Ascending aorta (tissue), 2 donors: ENCODE data around the gene SEC14L6. TPM values are rescaled to one million over a fixed set of nuclear protein-coding genes. Genes with fewer than 3 reads are reported as not detected.

Source experiments
- DNase-seq, 2 donors: peaks; one replicate each; pipeline ENCODE4 v3.0.0-alpha.2; 2019; ENCODE audit warnings: low spot score in 2 of 2
- H3K27ac ChIP-seq, 2 donors: fragments of 200-600 bp; sonication (generic); one replicate each; pipeline ENCODE4 v1.5.1; 2016 to 2017; ENCODE audit warnings: mild to moderate bottlenecking in 1 of 2
- H3K27me3 ChIP-seq: fragments of 200-600 bp; sonication (generic); one replicate; pipeline ENCODE4 v1.5.1; 2017
- H3K36me3 ChIP-seq, 2 donors: fragments of 200-600 bp; sonication (generic); one replicate each; pipeline ENCODE4 v1.5.1; 2016
- H3K4me1 ChIP-seq, 2 donors: fragments of 200-600 bp; sonication (generic); one replicate each; pipeline ENCODE4 v1.5.1; 2016 to 2017; ENCODE audit warnings: mild to moderate bottlenecking in 1 of 2
- H3K4me3 ChIP-seq, 2 donors: fragments of 200-600 bp; sonication (generic); one replicate each; pipeline ENCODE4 v1.5.1; 2016 to 2017; ENCODE audit warnings: mild to moderate bottlenecking in 1 of 2
- H3K9me3 ChIP-seq, 2 donors: fragments of 200-600 bp; sonication (generic); one replicate each; pipeline ENCODE4 v1.5.1; 2016
- intact Hi-C: fragments of 100-400 bp; cut with DNase I; formaldehyde crosslinking; loops from one replicate; pipeline ENCODE4 v1.15.1; 2023
- total RNA-seq: library from RNA; depleted of rRNA; stranded (reverse); fragments of >200 nt; gene quantifications from one replicate; pipeline ENCODE4 v1.1.0, GENCODE V29; 2016
- TF ChIP-seq, protein P1 (sequence below), 3 experiments: fragments of 200-600 bp in 2 of 3; fragments of 450-650 bp in 1 of 3; sonication (generic) in 2 of 3; IDR thresholded peaks; one replicate each; pipeline ENCODE4 v1.5.1; 2016 to 2019; ENCODE audit warnings: antibody characterized with exemption in 3 of 3, mild to moderate bottlenecking in 1 of 3, moderate library complexity in 1 of 3

Gene SEC14L6
- total RNA-seq, 1 donor from 2014 or later, result not detected

DNA sequence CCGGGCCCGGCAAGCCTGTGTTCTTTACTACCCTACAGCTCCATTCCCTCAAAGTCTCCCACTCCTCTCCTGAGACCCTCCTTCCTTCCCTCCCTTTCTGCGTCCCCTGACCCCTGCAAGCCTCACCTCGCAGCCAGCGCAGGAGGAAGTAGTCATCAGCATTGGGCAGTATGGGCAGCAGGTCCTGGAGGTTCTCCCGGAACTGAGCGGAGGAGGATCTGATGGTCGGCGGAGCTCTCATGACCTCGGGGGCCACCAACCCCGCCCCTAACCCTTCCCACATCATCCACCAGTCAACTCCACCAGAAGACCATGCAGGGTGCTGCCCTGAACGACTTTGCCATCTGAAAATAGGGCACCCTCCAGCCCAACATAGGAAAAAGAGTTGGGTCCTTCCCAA is 43.0 kb downstream of the SEC14L6 start:
- Histone ChIP-seq H3K27me3 (no peaks in the 10 kb centered on the region), H3K36me3 (no peaks in the 10 kb centered on the region), H3K9me3 (no peaks in the 10 kb centered on the region), H3K4me1 (no peaks in the 10 kb centered on the region), H3K27ac (no peak overlapping the region), H3K4me3 (no peak overlapping the region)
- TF ChIP-seq, protein P1, sequence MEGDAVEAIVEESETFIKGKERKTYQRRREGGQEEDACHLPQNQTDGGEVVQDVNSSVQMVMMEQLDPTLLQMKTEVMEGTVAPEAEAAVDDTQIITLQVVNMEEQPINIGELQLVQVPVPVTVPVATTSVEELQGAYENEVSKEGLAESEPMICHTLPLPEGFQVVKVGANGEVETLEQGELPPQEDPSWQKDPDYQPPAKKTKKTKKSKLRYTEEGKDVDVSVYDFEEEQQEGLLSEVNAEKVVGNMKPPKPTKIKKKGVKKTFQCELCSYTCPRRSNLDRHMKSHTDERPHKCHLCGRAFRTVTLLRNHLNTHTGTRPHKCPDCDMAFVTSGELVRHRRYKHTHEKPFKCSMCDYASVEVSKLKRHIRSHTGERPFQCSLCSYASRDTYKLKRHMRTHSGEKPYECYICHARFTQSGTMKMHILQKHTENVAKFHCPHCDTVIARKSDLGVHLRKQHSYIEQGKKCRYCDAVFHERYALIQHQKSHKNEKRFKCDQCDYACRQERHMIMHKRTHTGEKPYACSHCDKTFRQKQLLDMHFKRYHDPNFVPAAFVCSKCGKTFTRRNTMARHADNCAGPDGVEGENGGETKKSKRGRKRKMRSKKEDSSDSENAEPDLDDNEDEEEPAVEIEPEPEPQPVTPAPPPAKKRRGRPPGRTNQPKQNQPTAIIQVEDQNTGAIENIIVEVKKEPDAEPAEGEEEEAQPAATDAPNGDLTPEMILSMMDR (IDR thresholded peaks at IDR 0.05), result no peak
- intact Hi-C loops, result no loop called here
- no peak for DNase-seq

- TF ChIP-seq, protein P1 (IDR thresholded peaks at IDR 0.05), result no peak
- H3K27ac ChIP-seq, result no peak overlapping the region
- H3K36me3 ChIP-seq, result no peaks in the 10 kb centered on the region
- H3K9me3 ChIP-seq, result no peaks in the 10 kb centered on the region
- no peak for DNase-seq
- H3K27me3 ChIP-seq, result no peaks in the 10 kb centered on the region
- no peak overlapping the region for H3K4me3 ChIP-seq
- intact Hi-C loops, result no loop called here
- H3K4me1 ChIP-seq, result no peaks in the 10 kb centered on the region
These were observed 43.6 kb downstream of the SEC14L6 start for GRCh38 chr22:30502911-30503310.

GRCh38 chr22:30502153-30502552 is 44.4 kb downstream of the SEC14L6 start:
- H3K4me1 ChIP-seq, result no peaks in the 10 kb centered on the region
- H3K27ac ChIP-seq, result no peak overlapping the region
- H3K9me3 ChIP-seq, result no peaks in the 10 kb centered on the region
- H3K27me3 ChIP-seq, result no peaks in the 10 kb centered on the region
- H3K36me3 ChIP-seq, result no peaks in the 10 kb centered on the region
- DNase-seq, result no peak
- intact Hi-C loops, result no loop called here
- TF ChIP-seq, protein P1 (IDR thresholded peaks at IDR 0.05), result no peak
- H3K4me3 ChIP-seq, result no peak overlapping the region

DNA sequence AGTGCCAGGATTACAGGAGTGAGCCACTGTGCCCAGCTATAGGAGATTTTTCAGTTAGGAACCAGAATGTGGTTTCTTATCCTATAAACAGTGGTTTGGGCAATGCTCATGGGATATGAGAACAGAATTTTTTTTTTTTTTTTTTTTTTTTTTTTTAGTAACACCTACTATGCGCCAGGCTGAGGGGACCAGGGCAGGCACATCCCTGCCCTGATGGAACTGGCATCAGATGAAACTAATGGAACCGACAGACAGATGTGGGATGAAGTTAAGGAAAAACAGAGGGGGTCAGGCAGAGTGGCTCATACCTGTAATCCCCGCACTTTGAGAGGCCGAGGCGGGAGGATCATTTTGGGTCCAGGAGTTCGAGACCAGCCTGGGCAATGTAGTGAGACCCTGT is 45.9 kb downstream of the SEC14L6 start:
- H3K27ac ChIP-seq, result no peak overlapping the region
- H3K27me3 ChIP-seq, result no peaks in the 10 kb centered on the region
- no peaks in the 10 kb centered on the region for H3K4me1 ChIP-seq
- DNase-seq, result no peak
- intact Hi-C loops, result no loop called here
- H3K36me3 ChIP-seq, result no peaks in the 10 kb centered on the region
- no peak overlapping the region for H3K4me3 ChIP-seq
- no peaks in the 10 kb centered on the region for H3K9me3 ChIP-seq
- TF ChIP-seq, protein P1 (IDR thresholded peaks at IDR 0.05), result no peak

DNA sequence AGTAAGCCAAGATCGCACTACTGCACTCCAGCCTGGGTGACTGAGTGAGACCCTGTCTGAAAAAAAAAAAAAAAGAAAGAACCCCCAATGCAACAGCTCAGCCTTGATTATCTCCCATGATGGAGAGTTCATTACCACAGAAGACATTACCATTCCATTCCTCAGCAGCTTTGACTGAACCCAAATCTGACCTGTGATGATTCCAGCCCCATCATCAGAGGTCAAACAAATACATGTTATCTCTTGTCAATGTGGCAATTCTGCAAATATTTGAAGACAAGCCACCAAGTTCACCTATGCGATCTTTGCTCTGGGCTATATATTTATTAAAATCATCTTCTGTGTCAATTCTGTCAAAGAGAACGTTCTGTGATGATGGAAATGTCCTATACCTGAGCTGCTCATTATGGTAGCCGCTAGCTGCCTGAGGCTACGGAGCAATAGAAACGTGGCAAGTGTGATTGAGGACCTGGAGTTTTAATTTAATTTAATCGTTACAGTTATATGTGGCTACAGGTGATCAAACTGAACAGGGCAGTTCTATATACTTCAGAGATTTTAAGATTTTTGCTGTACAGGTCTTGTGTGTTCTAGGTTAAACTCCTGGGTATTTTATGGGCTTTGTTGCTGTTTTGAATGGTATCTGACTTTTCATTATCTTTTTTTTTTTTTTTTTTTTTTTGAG is 48.9 kb downstream of the SEC14L6 start:
- Histone ChIP-seq H3K9me3 (no peaks in the 10 kb centered on the region), H3K36me3 (no peaks in the 10 kb centered on the region), H3K4me3 (no peak overlapping the region), H3K27ac (no peak overlapping the region), H3K27me3 (no peaks in the 10 kb centered on the region), H3K4me1 (no peaks in the 10 kb centered on the region)
- TF ChIP-seq, protein P1 (IDR thresholded peaks at IDR 0.05), result no peak
- intact Hi-C loops, result no loop called here
- no peak for DNase-seq
